C4-2B (cell line): ENCODE measurements around the gene RGS16.

Source experiments
- CTCF ChIP-seq: fragments of 450-650 bp; conservative IDR thresholded peaks from 2 replicates; pipeline ENCODE4 v1.5.1; 2017; ENCODE audit warnings: mild to moderate bottlenecking
- ZFX ChIP-seq: fragments of 450-650 bp; IDR thresholded peaks from 2 replicates; pipeline ENCODE4 v1.6.1; 2017

DNA sequence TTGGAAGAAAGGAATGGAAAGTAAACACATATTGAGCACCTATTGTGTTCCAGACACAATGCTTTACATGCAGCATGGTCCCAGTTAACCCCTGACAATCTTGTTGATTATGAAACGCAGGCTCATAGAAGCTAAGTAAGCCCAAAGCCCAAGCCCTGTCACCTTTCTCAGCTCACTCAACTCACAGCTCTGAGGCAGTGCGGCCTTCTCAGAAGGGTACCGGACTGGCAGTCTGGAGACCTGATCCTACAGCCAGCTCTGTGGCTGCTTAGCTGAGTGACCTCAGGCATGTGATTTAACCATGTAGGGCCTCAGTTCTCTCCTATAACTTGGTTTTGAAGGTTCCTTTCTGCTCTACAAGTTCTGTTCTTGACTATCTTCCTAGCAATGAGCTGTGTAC, 14.7 kb downstream of the RGS16 start:
- no peak for TF ChIP-seq CTCF
- TF ChIP-seq ZFX, result no peak
